Activated T-helper 2 cell treated with anti-CD3 and anti-CD28 coated beads, Interferon-gamma antibody, Interleukin-2, Interleukin-4, amounts not matched to agents 10 μg/mL and 5 μg/mL and 100 μg/mL, durations not matched to agents 14 hours and 24 hours and 36 hours (primary cell): ENCODE results near the gene MOV10. TPM values are rescaled to one million over a fixed set of nuclear protein-coding genes. Genes with fewer than 3 reads are reported as not detected.

ENCODE experiments used
- DNase-seq: peaks from one replicate; pipeline ENCODE4 v3.0.0; 2021; ENCODE audit warnings: low spot score
- H3K27ac Mint-ChIP-seq: one replicate; pipeline ENCODE4 v1.8.0; 2021; ENCODE audit warnings: mixed read lengths
- H3K27me3 Mint-ChIP-seq: one replicate; pipeline ENCODE4 v1.8.0; 2021; ENCODE audit warnings: low read depth, mixed read lengths
- H3K36me3 Mint-ChIP-seq: one replicate; pipeline ENCODE4 v1.8.0; 2021; ENCODE audit warnings: low read depth, mixed read lengths
- H3K4me1 Mint-ChIP-seq: one replicate; pipeline ENCODE4 v1.8.0; 2021; ENCODE audit warnings: low read depth, mixed read lengths
- H3K4me3 Mint-ChIP-seq: one replicate; pipeline ENCODE4 v1.8.0; 2021; ENCODE audit warnings: low read depth, mild to moderate bottlenecking, moderate library complexity, mixed read lengths
- H3K9me3 Mint-ChIP-seq: one replicate; pipeline ENCODE4 v1.8.0; 2021; ENCODE audit warnings: mixed read lengths
- intact Hi-C: fragments of 100-400 bp; cut with micrococcal nuclease; formaldehyde crosslinking; loops from one replicate; pipeline ENCODE4 v1.15.1; 2023
- total RNA-seq: library from RNA; stranded (reverse); gene quantifications from 2 replicates; pipeline ENCODE4 v1.2.3, GENCODE V29; 2022

Gene MOV10
- total RNA-seq, 1 donor from 2014 or later = 68.1 TPM

GRCh38 chr1:112678605-112679004 lies 4.1 kb downstream of the MOV10 start:
- no peaks in the 10 kb centered on the region for H3K9me3 Mint-ChIP-seq
- H3K36me3 Mint-ChIP-seq = peaks cover 32% of the 10 kb centered on the region
- intact Hi-C loops = no loop called here
- no peaks in the 10 kb centered on the region for H3K27me3 Mint-ChIP-seq
- peak overlapping the region; percentile 34 for H3K27ac Mint-ChIP-seq
- no peak for DNase-seq
- no peak overlapping the region for H3K4me3 Mint-ChIP-seq
- H3K4me1 Mint-ChIP-seq = peaks cover 36% of the 10 kb centered on the region

- intact Hi-C loops = no loop called here
- Mint-ChIP-seq H3K27ac (no peak overlapping the region), H3K36me3 (peaks cover 18% of the 10 kb centered on the region)
Measured at GRCh38 chr1:112685913-112686312, 11.5 kb downstream of the MOV10 start.

GRCh38 chr1:112686417-112686816 lies 12.0 kb downstream of the MOV10 start:
- intact Hi-C loops = no loop called here
- H3K36me3 Mint-ChIP-seq = peaks cover 18% of the 10 kb centered on the region
- H3K4me3 Mint-ChIP-seq = no peak overlapping the region
- no peak overlapping the region for H3K27ac Mint-ChIP-seq
- H3K27me3 Mint-ChIP-seq = no peaks in the 10 kb centered on the region
- no peaks in the 10 kb centered on the region for H3K9me3 Mint-ChIP-seq
- no peak for DNase-seq
- H3K4me1 Mint-ChIP-seq = peaks cover 3% of the 10 kb centered on the region

More at GRCh38 chr1:112685913-112686312, 11.5 kb downstream of the MOV10 start:
- Mint-ChIP-seq H3K27me3 (no peaks in the 10 kb centered on the region), H3K4me3 (no peak overlapping the region), H3K4me1 (peaks cover 3% of the 10 kb centered on the region), H3K9me3 (no peaks in the 10 kb centered on the region)
- no peak for DNase-seq

- Mint-ChIP-seq H3K4me3 (no peak overlapping the region), H3K9me3 (no peaks in the 10 kb centered on the region), H3K4me1 (peaks cover 3% of the 10 kb centered on the region), H3K27ac (no peak overlapping the region), H3K27me3 (no peaks in the 10 kb centered on the region), H3K36me3 (peaks cover 22% of the 10 kb centered on the region)
- intact Hi-C loops = no loop called here
- no peak for DNase-seq
Measured at GRCh38 chr1:112686835-112687234, 12.4 kb downstream of the MOV10 start.

GRCh38 chr1:112687361-112687760 lies 12.9 kb downstream of the MOV10 start:
- Mint-ChIP-seq H3K27me3 (no peaks in the 10 kb centered on the region), H3K4me3 (no peak overlapping the region), H3K9me3 (no peaks in the 10 kb centered on the region), H3K4me1 (peaks cover 3% of the 10 kb centered on the region), H3K27ac (no peak overlapping the region), H3K36me3 (peaks cover 23% of the 10 kb centered on the region)
- intact Hi-C loops = no loop called here
- no peak for DNase-seq

- Mint-ChIP-seq H3K9me3 (no peaks in the 10 kb centered on the region), H3K27ac (no peak overlapping the region)
Measured at GRCh38 chr1:112687785-112688496, 13.5 kb downstream of the MOV10 start.

GRCh38 chr1:112688781-112689193 lies 14.3 kb downstream of the MOV10 start:
- intact Hi-C loops = no loop called here
- peaks cover 3% of the 10 kb centered on the region for H3K4me1 Mint-ChIP-seq
- no peak overlapping the region for H3K4me3 Mint-ChIP-seq
- peaks cover 30% of the 10 kb centered on the region for H3K36me3 Mint-ChIP-seq
- H3K27ac Mint-ChIP-seq = no peak overlapping the region
- no peaks in the 10 kb centered on the region for H3K27me3 Mint-ChIP-seq
- no peak for DNase-seq
- H3K9me3 Mint-ChIP-seq = no peaks in the 10 kb centered on the region

More at GRCh38 chr1:112687785-112688496, 13.5 kb downstream of the MOV10 start:
- Mint-ChIP-seq H3K4me1 (peaks cover 3% of the 10 kb centered on the region), H3K36me3 (peaks cover 27% of the 10 kb centered on the region), H3K27me3 (no peaks in the 10 kb centered on the region), H3K4me3 (no peak overlapping the region)
- DNase-seq = no peak
- intact Hi-C loops = no loop called here

GRCh38 chr1:112689196-112689841 lies 14.9 kb downstream of the MOV10 start:
- Mint-ChIP-seq H3K27ac (no peak overlapping the region), H3K9me3 (no peaks in the 10 kb centered on the region), H3K4me3 (no peak overlapping the region), H3K27me3 (no peaks in the 10 kb centered on the region), H3K36me3 (peaks cover 30% of the 10 kb centered on the region), H3K4me1 (peaks cover 3% of the 10 kb centered on the region)
- no peak for DNase-seq
- intact Hi-C loops = no loop called here

GRCh38 chr1:112689842-112690237 lies 15.4 kb downstream of the MOV10 start:
- no peaks in the 10 kb centered on the region for H3K27me3 Mint-ChIP-seq
- H3K9me3 Mint-ChIP-seq = no peaks in the 10 kb centered on the region
- H3K36me3 Mint-ChIP-seq = peaks cover 32% of the 10 kb centered on the region
- H3K27ac Mint-ChIP-seq = no peak overlapping the region
- intact Hi-C loops = no loop called here
- H3K4me3 Mint-ChIP-seq = no peak overlapping the region
- H3K4me1 Mint-ChIP-seq = peaks cover 3% of the 10 kb centered on the region
- no peak for DNase-seq

- H3K4me1 Mint-ChIP-seq = no peaks in the 10 kb centered on the region
- H3K27ac Mint-ChIP-seq = no peak overlapping the region
- intact Hi-C loops = no loop called here
- no peak for DNase-seq
- no peaks in the 10 kb centered on the region for H3K27me3 Mint-ChIP-seq
- H3K36me3 Mint-ChIP-seq = peaks cover 46% of the 10 kb centered on the region
- no peak overlapping the region for H3K4me3 Mint-ChIP-seq
- H3K9me3 Mint-ChIP-seq = no peaks in the 10 kb centered on the region
Measured at GRCh38 chr1:112692681-112693080, 18.2 kb downstream of the MOV10 start.

GRCh38 chr1:112693821-112694220 lies 19.4 kb downstream of the MOV10 start:
- H3K4me3 Mint-ChIP-seq = no peak overlapping the region
- H3K27me3 Mint-ChIP-seq = no peaks in the 10 kb centered on the region
- no peak for DNase-seq
- intact Hi-C loops = no loop called here
- H3K36me3 Mint-ChIP-seq = peaks cover 49% of the 10 kb centered on the region
- H3K9me3 Mint-ChIP-seq = no peaks in the 10 kb centered on the region
- H3K4me1 Mint-ChIP-seq = no peaks in the 10 kb centered on the region
- H3K27ac Mint-ChIP-seq = no peak overlapping the region

- intact Hi-C loops = no loop called here
- H3K9me3 Mint-ChIP-seq = no peaks in the 10 kb centered on the region
- H3K36me3 Mint-ChIP-seq = peaks cover 53% of the 10 kb centered on the region
- no peak overlapping the region for H3K4me3 Mint-ChIP-seq
- no peak overlapping the region for H3K27ac Mint-ChIP-seq
- H3K27me3 Mint-ChIP-seq = no peaks in the 10 kb centered on the region
- peaks cover 3% of the 10 kb centered on the region for H3K4me1 Mint-ChIP-seq
- DNase-seq = no peak
Measured at GRCh38 chr1:112694363-112694929, 20.0 kb downstream of the MOV10 start.

GRCh38 chr1:112695276-112695675 lies 20.8 kb downstream of the MOV10 start:
- H3K36me3 Mint-ChIP-seq = peaks cover 54% of the 10 kb centered on the region
- no peaks in the 10 kb centered on the region for H3K9me3 Mint-ChIP-seq
- no peak overlapping the region for H3K4me3 Mint-ChIP-seq
- no peaks in the 10 kb centered on the region for H3K27me3 Mint-ChIP-seq
- peaks cover 11% of the 10 kb centered on the region for H3K4me1 Mint-ChIP-seq
- no peak for DNase-seq
- intact Hi-C loops = no loop called here
- no peak overlapping the region for H3K27ac Mint-ChIP-seq
